ENCODE data around the gene SCAMP2.

- TF ChIP-seq SP1 (IDR thresholded peaks at IDR 0.05), result no peak
- no peak for TF ChIP-seq HDGF (IDR thresholded peaks at IDR 0.05; ENCODE audit: borderline replicate concordance)
- TF ChIP-seq L3MBTL2 (conservative IDR thresholded peaks at IDR 0.05), result no peak
Measured at GRCh38 chr15:74873756-74874424, 725 bp upstream of the SCAMP2 start.

All from HEK293T (cell line).